Endodermal cell (in vitro differentiated cells): ENCODE measurements around the gene TIGD2. TPM values are rescaled to one million over a fixed set of nuclear protein-coding genes. Genes with fewer than 3 reads are reported as not detected.

Experiments
- DNase-seq: peaks from one replicate; pipeline ENCODE4 v3.0.0-alpha.2; 2017
- H3K27ac ChIP-seq: 2 replicates; pipeline ENCODE4 v1.5.1; 2013; ENCODE audit warnings: mild to moderate bottlenecking, low read depth, low read length, moderate library complexity
- H3K27me3 ChIP-seq: 2 replicates; pipeline ENCODE4 v1.6.1; 2013; ENCODE audit warnings: mild to moderate bottlenecking, low read length, moderate library complexity; ENCODE audit not compliant: insufficient read depth, control insufficient read depth, poor library complexity, severe bottlenecking
- H3K36me3 ChIP-seq: 2 replicates; pipeline ENCODE4 v1.7.0; 2013; ENCODE audit warnings: mild to moderate bottlenecking, low read length, moderate library complexity; ENCODE audit not compliant: control insufficient read depth, insufficient read depth
- H3K4me1 ChIP-seq: one replicate; pipeline ENCODE4 v1.7.0; 2013; ENCODE audit warnings: low read length; ENCODE audit not compliant: control insufficient read depth, insufficient read depth
- H3K4me3 ChIP-seq: 2 replicates; pipeline ENCODE4 v1.5.1; 2013; ENCODE audit warnings: mild to moderate bottlenecking, low read length, moderate library complexity
- H3K9ac ChIP-seq: 2 replicates; pipeline ENCODE4 v1.6.1; 2013; ENCODE audit warnings: mild to moderate bottlenecking, low read length, moderate library complexity; ENCODE audit not compliant: poor library complexity, severe bottlenecking; ENCODE audit errors: extremely low read depth
- H3K9me3 ChIP-seq: 2 replicates; pipeline ENCODE4 v1.6.1; 2013; ENCODE audit warnings: mild to moderate bottlenecking, low read length, moderate library complexity; ENCODE audit not compliant: control insufficient read depth
- H3K27ac Mint-ChIP-seq: 2 replicates; pipeline ENCODE4 v1.8.0; 2020; ENCODE audit warnings: mixed read lengths
- H3K27me3 Mint-ChIP-seq: 2 replicates; pipeline ENCODE4 v1.8.0; 2021; ENCODE audit warnings: mild to moderate bottlenecking, mixed read lengths; ENCODE audit not compliant: insufficient read depth
- H3K36me3 Mint-ChIP-seq: 2 replicates; pipeline ENCODE4 v1.8.0; 2020; ENCODE audit warnings: low read depth, mixed read lengths
- H3K4me1 Mint-ChIP-seq: 2 replicates; pipeline ENCODE4 v1.8.0; 2020; ENCODE audit warnings: mixed read lengths
- H3K4me3 Mint-ChIP-seq: 2 replicates; pipeline ENCODE4 v1.8.0; 2020; ENCODE audit warnings: mild to moderate bottlenecking, moderate library complexity, mixed read lengths
- H3K9me3 Mint-ChIP-seq: 2 replicates; pipeline ENCODE4 v1.8.0; 2020; ENCODE audit warnings: mild to moderate bottlenecking, mixed read lengths
- WGBS, 2 experiments: methylation state at CpG; one replicate each; pipeline versions ENCODE4 v1.1.5 to v1.1.7; 2013; ENCODE audit warnings: missing lambda C conversion rate in 2 of 2, mixed read lengths in 1 of 2; ENCODE audit not compliant: insufficient coverage in 1 of 2, insufficient read length in 1 of 2; 5-methylcytosine and 5-hydroxymethylcytosine counted together
- total RNA-seq, 2 donors: library from RNA; stranded (reverse); fragmentation: NEBNext Ultra II Directional in 1 of 2; extraction: Animal tissue kit (Norgen Biotek cat#: 25700) in 1 of 2; gene quantifications; 2 replicates in 1 of 2; 3 replicates in 1 of 2; pipeline ENCODE4 v1.2.1, GENCODE V29; 2021
- TF ChIP-seq, protein P1 (sequence below): fragments of 200-600 bp; sonication (generic); conservative IDR thresholded peaks from 2 replicates; pipeline ENCODE4 v1.5.0; 2021; ENCODE audit warnings: antibody characterized with exemption, mild to moderate bottlenecking

TIGD2 gene
- total RNA-seq, 2 donors from 2014 or later, result 11.7 to 15.1 TPM

DNA sequence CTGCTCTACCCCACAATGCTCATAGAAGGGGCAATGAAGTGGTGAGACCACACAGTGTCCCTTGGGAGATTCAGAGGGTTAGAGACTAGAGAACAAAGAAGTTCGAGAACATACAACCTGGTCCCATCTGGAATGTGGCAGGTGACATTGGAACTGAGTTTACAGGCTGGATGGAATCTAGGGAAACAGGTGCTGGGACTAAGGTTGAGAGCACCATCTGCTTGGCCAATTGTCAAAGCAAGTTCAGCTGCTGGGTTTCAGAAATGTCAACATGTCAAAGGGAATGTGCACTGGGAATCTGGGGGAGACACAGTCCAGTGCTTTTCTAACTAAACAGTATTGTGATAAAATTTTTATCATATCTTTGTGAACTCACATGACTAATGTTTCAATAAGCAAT lies 38.4 kb upstream of the TIGD2 start:
- Mint-ChIP-seq H3K4me1 (no peaks in the 10 kb centered on the region), H3K27ac (no peak overlapping the region)
- H3K4me1 ChIP-seq, result no peaks in the 10 kb centered on the region

DNA sequence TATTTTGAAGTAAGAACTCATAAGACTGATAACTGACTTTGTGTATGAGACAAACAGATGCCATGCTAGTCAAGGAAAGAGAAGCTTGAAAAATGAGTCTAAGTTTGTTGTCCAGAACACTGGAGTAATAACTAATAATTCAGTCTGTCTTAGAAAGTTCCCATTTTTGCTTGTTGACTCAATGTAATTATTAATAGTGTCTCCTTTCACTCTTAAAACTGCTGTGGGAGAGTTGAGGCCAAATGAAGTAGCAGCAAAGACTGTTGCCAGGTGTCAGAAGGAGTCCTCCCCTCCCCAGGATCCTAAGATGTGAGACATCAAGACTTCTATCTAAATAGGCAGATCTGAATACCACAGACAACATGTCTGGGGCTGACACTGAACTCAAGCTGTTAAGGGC lies 33.6 kb upstream of the TIGD2 start:
- no peak overlapping the region for H3K27ac Mint-ChIP-seq

More for the DNA sequence above, 38.4 kb upstream of the TIGD2 start:
- 88 to 100% methylated on average over 1 of the region's 1 CpG for WGBS, 2 experiments
- no peak for DNase-seq
- H3K36me3 Mint-ChIP-seq, result peaks cover 7% of the 10 kb centered on the region
- no peak overlapping the region for H3K4me3 ChIP-seq
- peaks cover 15% of the 10 kb centered on the region for H3K9me3 Mint-ChIP-seq
- H3K27ac ChIP-seq, result no peak overlapping the region
- no peak overlapping the region for H3K4me3 Mint-ChIP-seq
- TF ChIP-seq, protein P1, sequence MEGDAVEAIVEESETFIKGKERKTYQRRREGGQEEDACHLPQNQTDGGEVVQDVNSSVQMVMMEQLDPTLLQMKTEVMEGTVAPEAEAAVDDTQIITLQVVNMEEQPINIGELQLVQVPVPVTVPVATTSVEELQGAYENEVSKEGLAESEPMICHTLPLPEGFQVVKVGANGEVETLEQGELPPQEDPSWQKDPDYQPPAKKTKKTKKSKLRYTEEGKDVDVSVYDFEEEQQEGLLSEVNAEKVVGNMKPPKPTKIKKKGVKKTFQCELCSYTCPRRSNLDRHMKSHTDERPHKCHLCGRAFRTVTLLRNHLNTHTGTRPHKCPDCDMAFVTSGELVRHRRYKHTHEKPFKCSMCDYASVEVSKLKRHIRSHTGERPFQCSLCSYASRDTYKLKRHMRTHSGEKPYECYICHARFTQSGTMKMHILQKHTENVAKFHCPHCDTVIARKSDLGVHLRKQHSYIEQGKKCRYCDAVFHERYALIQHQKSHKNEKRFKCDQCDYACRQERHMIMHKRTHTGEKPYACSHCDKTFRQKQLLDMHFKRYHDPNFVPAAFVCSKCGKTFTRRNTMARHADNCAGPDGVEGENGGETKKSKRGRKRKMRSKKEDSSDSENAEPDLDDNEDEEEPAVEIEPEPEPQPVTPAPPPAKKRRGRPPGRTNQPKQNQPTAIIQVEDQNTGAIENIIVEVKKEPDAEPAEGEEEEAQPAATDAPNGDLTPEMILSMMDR, result no peak
- H3K9ac ChIP-seq, result no peak overlapping the region
- H3K36me3 ChIP-seq, result no peaks in the 10 kb centered on the region
- H3K9me3 ChIP-seq, result peaks cover 17% of the 10 kb centered on the region
- peaks cover 6% of the 10 kb centered on the region for H3K27me3 Mint-ChIP-seq
- H3K27me3 ChIP-seq, result no peaks in the 10 kb centered on the region

DNA sequence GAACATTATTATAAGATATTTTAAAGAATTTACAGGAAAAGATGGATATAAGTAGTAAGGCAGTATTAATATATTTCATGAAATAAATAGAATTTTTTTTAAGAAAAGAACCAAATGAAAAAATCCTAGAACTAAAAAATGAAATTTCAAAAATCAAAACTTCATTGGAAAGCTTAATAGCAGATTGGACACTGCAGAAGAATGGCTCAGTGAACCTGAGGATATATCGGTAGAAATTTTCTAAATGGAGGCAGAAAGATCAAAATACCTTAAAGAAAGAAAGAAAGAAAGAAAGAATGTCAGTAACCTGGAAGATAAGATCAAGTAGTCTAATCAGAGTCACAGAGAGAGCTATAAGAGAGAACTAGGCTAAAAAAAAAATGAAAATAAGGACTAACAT lies 33.0 kb upstream of the TIGD2 start:
- H3K4me1 ChIP-seq, result no peaks in the 10 kb centered on the region
- Mint-ChIP-seq H3K27me3 (peaks cover 6% of the 10 kb centered on the region), H3K4me1 (no peaks in the 10 kb centered on the region), H3K27ac (no peak overlapping the region), H3K36me3 (peaks cover 7% of the 10 kb centered on the region), H3K9me3 (peaks cover 24% of the 10 kb centered on the region), H3K4me3 (no peak overlapping the region)
- H3K9ac ChIP-seq, result no peak overlapping the region
- H3K9me3 ChIP-seq, result peaks cover 38% of the 10 kb centered on the region
- no peak for DNase-seq
- H3K27me3 ChIP-seq, result no peaks in the 10 kb centered on the region
- TF ChIP-seq, protein P1, result no peak
- no peak overlapping the region for H3K4me3 ChIP-seq
- H3K27ac ChIP-seq, result no peak overlapping the region
- H3K36me3 ChIP-seq, result no peaks in the 10 kb centered on the region
- 89 to 97% methylated on average over 1 of the region's 1 CpG for WGBS, 2 experiments

More for the DNA sequence above, 33.6 kb upstream of the TIGD2 start:
- H3K36me3 ChIP-seq, result no peaks in the 10 kb centered on the region
- Mint-ChIP-seq H3K9me3 (peaks cover 24% of the 10 kb centered on the region), H3K4me3 (no peak overlapping the region), H3K36me3 (peaks cover 7% of the 10 kb centered on the region), H3K4me1 (no peaks in the 10 kb centered on the region), H3K27me3 (peaks cover 6% of the 10 kb centered on the region)
- no peak overlapping the region for H3K27ac ChIP-seq
- H3K4me1 ChIP-seq, result no peaks in the 10 kb centered on the region
- no peaks in the 10 kb centered on the region for H3K27me3 ChIP-seq
- no peak for DNase-seq
- peaks cover 38% of the 10 kb centered on the region for H3K9me3 ChIP-seq
- no peak overlapping the region for H3K9ac ChIP-seq
- TF ChIP-seq, protein P1, result no peak
- no peak overlapping the region for H3K4me3 ChIP-seq
